ENCODE measurements around the gene RGCC.
"Not testable (repeated sequence)": the region's sequence is repeated elsewhere in the genome, so short reads cannot be mapped to it uniquely, and the experiment has no call there.

The RGCC gene

GRCh38 chr13:41492432-41493260, 35.3 kb downstream of the RGCC start:
- peak; percentile 48 to 56 for DNase-seq

- DNase-seq = no peak
Measured at GRCh38 chr13:41494202-41494601, 36.9 kb downstream of the RGCC start.

- no peak for DNase-seq
Measured at GRCh38 chr13:41495044-41495443, 37.7 kb downstream of the RGCC start.

- DNase-seq = no peak
Measured at GRCh38 chr13:41496420-41497234, 39.3 kb downstream of the RGCC start.

GRCh38 chr13:41497436-41497835, 40.1 kb downstream of the RGCC start:
- DNase-seq = no peak

GRCh38 chr13:41499452-41499851, 42.1 kb downstream of the RGCC start:
- DNase-seq = no peak

GRCh38 chr13:41500511-41500910, 43.2 kb downstream of the RGCC start:
- DNase-seq = peak; percentile 17 to 27

GRCh38 chr13:41501281-41501680, 43.9 kb downstream of the RGCC start:
- DNase-seq = no peak

- no peak for DNase-seq
Measured at GRCh38 chr13:41502031-41502430, 44.7 kb downstream of the RGCC start.

GRCh38 chr13:41502673-41503072, 45.3 kb downstream of the RGCC start:
- DNase-seq = peak; percentile 29 to 32

GRCh38 chr13:41503356-41503755, 46.0 kb downstream of the RGCC start:
- no peak for DNase-seq

- not testable (repeated sequence) for DNase-seq
Measured at GRCh38 chr13:41504657-41505056, 47.3 kb downstream of the RGCC start.

- no peak for DNase-seq
Measured at GRCh38 chr13:41505209-41505835, 48.0 kb downstream of the RGCC start.

- no peak for DNase-seq
Measured at GRCh38 chr13:41506312-41506711, 49.0 kb downstream of the RGCC start.

- no peak for DNase-seq
Measured at GRCh38 chr13:41509971-41510370, 52.6 kb downstream of the RGCC start.

GRCh38 chr13:41511827-41512226, 54.5 kb downstream of the RGCC start:
- no peak for DNase-seq

- DNase-seq = peak in 1 of 2 donors; percentile 34
Measured at GRCh38 chr13:41512441-41512840, 55.1 kb downstream of the RGCC start.

- DNase-seq = no peak
Measured at GRCh38 chr13:41513600-41513999, 56.2 kb downstream of the RGCC start.

- no peak for DNase-seq
Measured at GRCh38 chr13:41514853-41515395, 57.6 kb downstream of the RGCC start.

GRCh38 chr13:41515491-41516139, 58.3 kb downstream of the RGCC start:
- DNase-seq = no peak

GRCh38 chr13:41516166-41516565, 58.8 kb downstream of the RGCC start:
- no peak for DNase-seq

- DNase-seq = no peak
Measured at GRCh38 chr13:41516760-41517159, 59.4 kb downstream of the RGCC start.

Data from CD4-positive, alpha-beta T cell treated with Interleukin-1 beta for 1 hour (primary cell).